HepG2 (cell line): Measurements from ENCODE around the gene WDR91. TPM values are rescaled to one million over a fixed set of nuclear protein-coding genes. Genes with fewer than 3 reads are reported as not detected.

ENCODE experiments used
- ETV5 ChIP-seq: IDR thresholded peaks from 2 replicates; pipeline ENCODE4 v1.6.1; 2018; ENCODE audit warnings: missing biosample characterization, missing genetic modification reagents, inconsistent platforms, borderline replicate concordance
- FOXP1 ChIP-seq, 2 experiments: fragments of 450-650 bp in 1 of 2; IDR thresholded peaks; 2 replicates each; pipeline ENCODE4 v1.6.1; 2017 to 2018; ENCODE audit warnings: antibody characterized with exemption in 1 of 2
- FOXP4 ChIP-seq: sonication (generic); formaldehyde crosslinking; IDR thresholded peaks from 2 replicates; pipeline ENCODE4 v1.4.0; 2020; ENCODE audit warnings: missing genetic modification reagents
- MYPOP ChIP-seq: sonication (generic); formaldehyde crosslinking; IDR thresholded peaks from 2 replicates; pipeline ENCODE4 v1.8.1; 2023; ENCODE audit warnings: mild to moderate bottlenecking, moderate library complexity, missing genetic modification reagents
- SOX6 ChIP-seq, 2 experiments: fragments of 450-650 bp in 1 of 2; sonication (generic) in 1 of 2; formaldehyde crosslinking in 1 of 2; IDR thresholded peaks; 2 replicates each; pipeline versions ENCODE4 v1.4.0 to v1.6.1; 2017 to 2020; ENCODE audit warnings: antibody characterized with exemption in 1 of 2, mild to moderate bottlenecking in 1 of 2, missing genetic modification reagents in 1 of 2
- TARDBP ChIP-seq: sonication (generic); formaldehyde crosslinking; IDR thresholded peaks from 2 replicates; pipeline ENCODE4 v1.8.0; 2022; ENCODE audit warnings: mild to moderate bottlenecking, missing genetic modification reagents
- ZNF260 ChIP-seq: sonication (generic); formaldehyde crosslinking; IDR thresholded peaks from 2 replicates; pipeline ENCODE4 v1.4.0; 2020; ENCODE audit warnings: missing genetic modification reagents, low read depth, mild to moderate bottlenecking, borderline replicate concordance
- ZNF792 ChIP-seq: IDR thresholded peaks from 2 replicates; pipeline ENCODE4 v1.6.1; 2016
- polyA plus RNA-seq, 8 experiments: library from polyadenylated mRNA; depleted of rRNA in 3 of 8; stranded (reverse) in 7 of 8; unstranded in 1 of 8; fragments of >200 nt; fragmentation: Illumina TruSeq in 4 of 8; extraction: Trizol in 4 of 8; gene quantifications; 2 replicates each; pipeline versions ENCODE4 v1.2.1 to v1.2.3, GENCODE V29; 2011 to 2016; ENCODE audit warnings: low read depth in 4 of 8, missing spikeins in 1 of 8, mixed read lengths in 1 of 8; ENCODE audit not compliant: insufficient read depth in 1 of 8
- total RNA-seq, 5 experiments: library from RNA; depleted of rRNA; stranded (reverse); fragments of >200 nt; fragmentation: Illumina TruSeq; extraction: Trizol; gene quantifications; 2 replicates each; pipeline ENCODE4 v1.2.3, GENCODE V29; 2016; ENCODE audit warnings: low read depth in 1 of 5

Gene WDR91
- total and polyA plus RNA-seq, 2 of the 13 experiments (the other 11 are each of a cell fraction or from before 2014, with no cell fraction given) = 11.6 to 12.1 TPM

GRCh38 chr7:135160098-135160857 lies 51.0 kb downstream of the WDR91 start (continued):
- TF ChIP-seq FOXP4 (CRISPR knock-in tag) (peak; percentile 61; the same call in 1 of the 2 replicates), ETV5 (CRISPR knock-in tag) (peak; percentile 51; the same call in 1 of the 2 replicates), FOXP1 (IDR thresholded peaks at IDR 0.05) (no peak), FOXP1 (CRISPR knock-in tag; IDR thresholded peaks at IDR 0.05) (peak; percentile 46; the same call in 1 of the 2 replicates), ZNF260 (CRISPR knock-in tag) (no peak), MYPOP (CRISPR knock-in tag) (no peak), TARDBP (CRISPR knock-in tag) (0 out of 2 replicates have a peak, but pooled peaks have one; percentile 28), ZNF792 (CRISPR knock-in tag) (0 out of 2 replicates have a peak, but pooled peaks have one; percentile 23), SOX6 (IDR thresholded peaks at IDR 0.05) (no peak), SOX6 (CRISPR knock-in tag; IDR thresholded peaks at IDR 0.05) (peak; percentile 59; the same call in 1 of the 2 replicates)
- TF ChIP-seq, all 625 proteins: peak for 36
